Uterus (tissue), 2 donors: ENCODE results near the gene THBS2.

Source experiments
- CTCF ChIP-seq, 4 experiments: fragments of 200-600 bp in 2 of 4; fragments of 450-650 bp in 2 of 4; sonication (generic) in 2 of 4; IDR thresholded peaks; one replicate each; pipeline ENCODE4 v1.5.1; 2016 to 2019; ENCODE audit warnings: antibody characterized with exemption in 4 of 4, mild to moderate bottlenecking in 2 of 4, moderate library complexity in 1 of 4
- POLR2A ChIP-seq, 2 donors: fragments of 450-650 bp; IDR thresholded peaks; one replicate each; pipeline ENCODE4 v1.6.1; 2016; ENCODE audit warnings: antibody characterized with exemption in 2 of 2, mild to moderate bottlenecking in 1 of 2, moderate library complexity in 1 of 2

- TF ChIP-seq CTCF (IDR thresholded peaks at IDR 0.05), result no peak
- no peak for TF ChIP-seq POLR2A (IDR thresholded peaks at IDR 0.05)
These were observed 49.5 kb downstream of the THBS2 start for GRCh38 chr6:169204167-169204566.
